Colonic mucosa (tissue), 4 donors: ENCODE data around the gene UTP3. TPM values are rescaled to one million over a fixed set of nuclear protein-coding genes. Genes with fewer than 3 reads are reported as not detected.
"Not testable (repeated sequence)": the region's sequence is repeated elsewhere in the genome, so short reads cannot be mapped to it uniquely, and the experiment has no call there.

Experiments used
- DNase-seq: peaks from one replicate; pipeline ENCODE4 v3.0.0-alpha.2; 2020
- H3K27ac ChIP-seq: fragments of 200-600 bp; one replicate; pipeline ENCODE4 v1.8.0; 2021
- H3K27me3 ChIP-seq: fragments of 200-600 bp; one replicate; pipeline ENCODE4 v1.8.0; 2021
- H3K36me3 ChIP-seq: fragments of 200-600 bp; one replicate; pipeline ENCODE4 v1.8.0; 2021
- H3K4me1 ChIP-seq: fragments of 200-600 bp; one replicate; pipeline ENCODE4 v1.8.0; 2021; ENCODE audit warnings: mild to moderate bottlenecking
- H3K4me3 ChIP-seq: fragments of 200-600 bp; one replicate; pipeline ENCODE4 v1.8.0; 2021
- H3K9ac ChIP-seq, 2 donors: one replicate each; pipeline ENCODE4 v1.7.0; 2013; ENCODE audit warnings: control low read depth in 2 of 2, low read depth in 2 of 2, low read length in 2 of 2
- H3K9me3 ChIP-seq: fragments of 200-600 bp; one replicate; pipeline ENCODE4 v1.8.0; 2021
- CTCF ChIP-seq: fragments of 200-600 bp; IDR thresholded peaks from one replicate; pipeline ENCODE4 v1.8.0; 2022; ENCODE audit warnings: antibody characterized with exemption, mild to moderate bottlenecking
- intact Hi-C: fragments of 100-400 bp; cut with DNase I; formaldehyde crosslinking; loops from one replicate; pipeline ENCODE4 v1.14.1; 2022
- total RNA-seq, 2 donors: library from RNA; stranded (reverse); fragmentation: NEBNext Ultra II Directional in 1 of 2; extraction: Animal tissue kit (Norgen Biotek cat#: 25700) in 1 of 2; gene quantifications; one replicate each; pipeline ENCODE4 v1.2.1, GENCODE V29; 2021
- donor health status: healthy.
- donor health status: DM: no; HTN: no; CAD: no.
- donor health status: DM: no; HTN: no; CAD: no.

UTP3 gene
- total RNA-seq, 2 donors from 2014 or later = 20.0 to 22.8 TPM

DNA sequence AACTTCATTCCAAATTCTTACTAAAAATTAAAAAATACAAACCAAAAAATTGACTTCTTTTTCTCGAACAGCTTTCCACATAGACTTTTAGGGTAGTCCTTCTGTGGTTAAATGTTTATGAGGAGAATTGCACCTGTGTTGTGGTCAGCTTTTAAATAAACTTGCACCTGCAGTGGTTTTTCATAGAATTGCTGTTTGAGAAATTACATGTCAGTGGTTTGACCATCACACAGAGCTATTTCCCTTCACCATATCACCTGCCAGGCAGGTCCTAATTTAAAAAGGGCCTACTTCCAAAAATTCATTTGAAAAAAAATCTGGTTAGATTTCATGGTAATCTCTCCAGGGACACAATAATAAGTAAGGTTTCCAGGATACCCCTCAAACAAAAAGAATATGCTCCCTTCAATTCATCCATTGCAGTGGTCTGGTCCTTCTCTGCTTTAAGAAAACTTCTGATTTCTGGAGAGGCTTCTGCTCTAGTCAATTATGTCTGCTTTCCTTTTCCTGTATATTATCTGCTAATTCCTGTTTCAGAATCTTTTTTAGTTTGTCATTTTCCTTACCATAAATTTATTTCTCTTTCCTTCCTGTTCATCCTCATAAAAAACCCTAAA is 9.8 kb upstream of the UTP3 start:
- Histone ChIP-seq H3K4me1 (no peaks in the 10 kb centered on the region), H3K27me3 (no peaks in the 10 kb centered on the region), H3K36me3 (no peaks in the 10 kb centered on the region), H3K9ac (no peak overlapping the region), H3K4me3 (no peak overlapping the region), H3K9me3 (no peaks in the 10 kb centered on the region), H3K27ac (no peak overlapping the region)
- intact Hi-C loops = no loop called here
- DNase-seq = no peak
- no peak for TF ChIP-seq CTCF

- H3K9ac ChIP-seq = no peak overlapping the region
- no peaks in the 10 kb centered on the region for H3K9me3 ChIP-seq
- H3K36me3 ChIP-seq = no peaks in the 10 kb centered on the region
- H3K27ac ChIP-seq = no peak overlapping the region
- no peaks in the 10 kb centered on the region for H3K4me1 ChIP-seq
- TF ChIP-seq CTCF = no peak
- H3K4me3 ChIP-seq = no peak overlapping the region
- DNase-seq = no peak
- intact Hi-C loops = no loop called here
- no peaks in the 10 kb centered on the region for H3K27me3 ChIP-seq
Measured at GRCh38 chr4:70680934-70681333, 7.4 kb upstream of the UTP3 start.

DNA sequence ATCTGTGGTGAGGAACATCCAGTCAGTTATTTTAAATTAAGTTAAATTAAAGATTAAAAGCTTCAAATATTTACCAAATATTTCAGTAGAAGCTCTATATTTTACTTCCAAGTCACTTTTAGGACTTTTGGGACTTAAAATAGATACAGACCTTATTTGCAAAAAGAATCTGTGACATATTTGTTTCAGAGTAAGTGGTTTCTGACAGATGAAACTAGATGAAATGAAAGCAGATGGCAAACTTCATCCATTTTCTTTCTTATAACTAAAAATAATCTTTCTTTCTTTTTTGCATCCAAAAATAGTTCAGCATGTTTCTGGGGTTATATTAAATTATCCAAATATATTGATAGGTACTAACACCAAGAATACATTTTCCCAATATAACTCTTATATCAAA is 6.6 kb upstream of the UTP3 start:
- no peak for DNase-seq
- H3K9me3 ChIP-seq = no peaks in the 10 kb centered on the region
- no peak overlapping the region for H3K9ac ChIP-seq
- intact Hi-C loops = no loop called here
- H3K27me3 ChIP-seq = no peaks in the 10 kb centered on the region
- no peak overlapping the region for H3K27ac ChIP-seq
- H3K4me1 ChIP-seq = no peaks in the 10 kb centered on the region
- no peak for TF ChIP-seq CTCF
- no peaks in the 10 kb centered on the region for H3K36me3 ChIP-seq
- H3K4me3 ChIP-seq = no peak overlapping the region

GRCh38 chr4:70682142-70682541 is 6.2 kb upstream of the UTP3 start:
- intact Hi-C loops, H3K27ac ChIP-seq, H3K9ac ChIP-seq, H3K36me3 ChIP-seq, H3K4me1 ChIP-seq, DNase-seq, H3K27me3 ChIP-seq, H3K4me3 ChIP-seq, H3K9me3 ChIP-seq: not testable (repeated sequence)

DNA sequence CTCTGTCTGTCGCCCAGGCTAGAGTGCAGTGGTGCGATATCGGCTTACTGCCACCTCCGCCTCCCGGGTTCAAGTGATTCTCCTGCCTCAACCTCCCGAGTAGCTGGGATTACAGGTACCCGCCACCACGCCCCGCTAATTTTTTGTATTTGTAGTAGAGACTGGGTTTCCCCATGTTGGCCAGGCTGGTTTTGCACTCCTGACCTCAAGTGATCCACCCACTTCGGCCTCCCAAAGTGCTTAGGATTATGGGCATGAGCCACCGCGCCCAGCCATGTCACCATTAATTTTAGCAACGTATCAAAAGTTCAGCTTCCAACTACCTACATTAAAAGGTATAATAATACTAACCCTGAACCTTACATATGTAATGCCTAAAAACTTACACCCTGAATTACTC is 940 bp upstream of the UTP3 start:
- peaks cover 14% of the 10 kb centered on the region for H3K4me1 ChIP-seq
- peak overlapping the region; percentile 78 to 97 for H3K9ac ChIP-seq
- H3K27ac ChIP-seq = peak overlapping the region; percentile 94
- H3K9me3 ChIP-seq = no peaks in the 10 kb centered on the region
- intact Hi-C loops = no loop called here
- H3K27me3 ChIP-seq = no peaks in the 10 kb centered on the region
- peak overlapping the region; percentile 82 for H3K4me3 ChIP-seq
- H3K36me3 ChIP-seq = no peaks in the 10 kb centered on the region
- DNase-seq = peak; percentile 36
- no peak for TF ChIP-seq CTCF

GRCh38 chr4:70688795-70689231 is 481 bp downstream of the UTP3 start:
- DNase-seq = peak; percentile 41
- H3K4me3 ChIP-seq = peak overlapping the region; percentile 82
- intact Hi-C loops = no loop called here
- no peak for TF ChIP-seq CTCF
- H3K9me3 ChIP-seq = no peaks in the 10 kb centered on the region
- H3K4me1 ChIP-seq = peaks cover 14% of the 10 kb centered on the region
- peak overlapping the region; percentile 91 to 97 for H3K9ac ChIP-seq
- H3K36me3 ChIP-seq = no peaks in the 10 kb centered on the region
- H3K27ac ChIP-seq = peak overlapping the region; percentile 94
- no peaks in the 10 kb centered on the region for H3K27me3 ChIP-seq
